PC-9 (cell line): ENCODE measurements around the gene CNP. TPM values are rescaled to one million over a fixed set of nuclear protein-coding genes. Genes with fewer than 3 reads are reported as not detected.

Source experiments
- BruUV-seq: library from RNA; stranded (reverse); fragments of 400-500 nt; replicated peaks from 2 replicates; lab custom pipeline; 2021; lab: Mats Ljungman, UMichigan
- CTCF ChIA-PET: fragments of 300-600 bp; sonication (Branson Sonifier 250); formaldehyde crosslinking; loops from one replicate; lab custom pipeline; 2022; ENCODE audit warnings: antibody characterized with exemption; lab: Charles Lee
- POLR2A ChIA-PET: fragments of 300-600 bp; sonication (Branson Sonifier 250); formaldehyde crosslinking; loops from one replicate; lab custom pipeline; 2022; ENCODE audit warnings: antibody characterized with exemption; ENCODE audit not compliant: unreplicated experiment; lab: Charles Lee
- DNase-seq, 2 experiments: peaks; one replicate each; pipeline versions ENCODE4 v3.0.0 to v3.0.0-alpha.2; 2015 to 2022; ENCODE audit warnings: mixed read lengths in 1 of 2
- H2AFZ ChIP-seq: fragments of 200-600 bp; sonication (generic); 2 replicates; pipeline ENCODE4 v1.8.1; 2017; ENCODE audit warnings: antibody characterized with exemption
- H3F3A ChIP-seq: fragments of 200-600 bp; sonication (generic); 2 replicates; pipeline ENCODE4 v1.8.1; 2017; ENCODE audit warnings: antibody characterized with exemption, mild to moderate bottlenecking, low read depth; ENCODE audit not compliant: insufficient read depth
- H3K27ac ChIP-seq: fragments of 200-600 bp; sonication (generic); 2 replicates; pipeline ENCODE4 v1.6.1; 2016; ENCODE audit warnings: mixed run types
- H3K27me3 ChIP-seq: fragments of 200-600 bp; sonication (generic); 2 replicates; pipeline ENCODE4 v1.6.1; 2016; ENCODE audit warnings: low read depth, mixed run types; ENCODE audit not compliant: insufficient read depth
- H3K36me3 ChIP-seq: fragments of 200-600 bp; sonication (generic); 2 replicates; pipeline ENCODE4 v1.6.1; 2016; ENCODE audit warnings: low read depth, mixed run types
- H3K4me1 ChIP-seq: fragments of 200-600 bp; sonication (generic); replicated peaks from 2 replicates; pipeline ENCODE4 v1.6.1; 2016; ENCODE audit warnings: mixed run types; ENCODE audit not compliant: insufficient read depth
- H3K4me2 ChIP-seq: fragments of 200-600 bp; sonication (generic); 2 replicates; pipeline ENCODE4 v1.6.1; 2017; ENCODE audit warnings: mixed run types
- H3K4me3 ChIP-seq: fragments of 200-600 bp; sonication (generic); 2 replicates; pipeline ENCODE4 v1.6.1; 2016; ENCODE audit warnings: mixed run types
- H3K79me2 ChIP-seq: fragments of 200-600 bp; sonication (generic); 2 replicates; pipeline ENCODE4 v1.6.1; 2017; ENCODE audit warnings: low read depth, mixed run types
- H3K9me2 ChIP-seq: fragments of 200-600 bp; sonication (generic); 2 replicates; pipeline ENCODE4 v1.8.1; 2017; ENCODE audit warnings: mild to moderate bottlenecking; ENCODE audit not compliant: insufficient read depth
- H3K9me3 ChIP-seq: fragments of 200-600 bp; sonication (generic); 2 replicates; pipeline ENCODE4 v1.8.1; 2016; ENCODE audit warnings: low read depth; ENCODE audit not compliant: insufficient read depth
- H4K20me1 ChIP-seq: fragments of 200-600 bp; sonication (generic); 2 replicates; pipeline ENCODE4 v1.8.1; 2017; ENCODE audit not compliant: insufficient read depth
- CTCF ChIP-seq: fragments of 200-600 bp; sonication (generic); conservative IDR thresholded peaks from 2 replicates; pipeline ENCODE4 v1.6.1; 2017; ENCODE audit warnings: mixed run types, antibody characterized with exemption, mild to moderate bottlenecking, moderate library complexity
- EZH2 ChIP-seq: fragments of 200-600 bp; sonication (generic); IDR thresholded peaks from 2 replicates; pipeline ENCODE4 v1.8.0; 2017; ENCODE audit warnings: antibody characterized with exemption, low read depth
- intact Hi-C: fragments of 100-400 bp; cut with micrococcal nuclease; formaldehyde crosslinking; loops from one replicate; pipeline ENCODE4 v1.10.0; 2022; ENCODE audit not compliant: unreplicated experiment
- total RNA-seq: library from RNA; stranded (reverse); gene quantifications from 2 replicates; pipeline ENCODE4 v1.2.3, GENCODE V29; 2021

The CNP gene
- total RNA-seq, 1 experiment from 2014 or later: 64.7 TPM

- no peak for TF ChIP-seq CTCF
- no peak for TF ChIP-seq EZH2
- ChIA-PET POLR2A (interaction anchor here (0.7 kb wide), 1 partner anchor 1531 kb away, joined by 4 read pairs; no protein-coding TSS in a partner anchor), CTCF (interaction anchor here (0.5 kb wide), 1 partner anchor 562 kb away, joined by 5 read pairs; no protein-coding TSS in a partner anchor)
- Histone ChIP-seq H3K9me2 (no peaks in the 10 kb centered on the region), H3K27ac (peak overlapping the region; percentile 64; the same call in 1 of the 2 replicates), H3K27me3 (no peaks in the 10 kb centered on the region), H3K4me2 (peak overlapping the region; percentile 94), H3F3A (peaks cover 34% of the 10 kb centered on the region), H3K36me3 (0 out of 2 replicates have a peak, but pooled peaks cover 6% of the 10 kb centered on the region), H3K4me1 (peaks cover 44% of the 10 kb centered on the region), H2AFZ (peak overlapping the region; percentile 90; the same call in 1 of the 2 replicates), H3K9me3 (no peaks in the 10 kb centered on the region), H3K79me2 (peaks cover 73% of the 10 kb centered on the region), H3K4me3 (peak overlapping the region; percentile 90), H4K20me1 (peaks cover 40% of the 10 kb centered on the region)
- intact Hi-C loops: no loop called here
- DNase-seq: no peak
- TSS peak; percentile 46 for BruUV-seq
Observed at GRCh38 chr17:42016411-42016831, 49.8 kb downstream of the CNP start.

- POLR2A ChIA-PET: interaction anchor here (0.9 to 1.9 kb wide), 2 partner anchors 51 to 98 kb away, joined by 4 to 35 read pairs; partner anchors contain the start of gene ACLY
- Histone ChIP-seq H3K4me3 (peak within 1 kb of the TSS; percentile 90), H2AFZ (peak within 1 kb of the TSS; percentile 90), H3K4me2 (peak within 1 kb of the TSS; percentile 94), H3K79me2 (peaks cover 69% of the 10 kb centered on the region), H3K27ac (peak within 1 kb of the TSS; percentile 64), H3F3A (peaks cover 32% of the 10 kb centered on the region), H3K36me3 (no peaks in the 10 kb centered on the region), H3K4me1 (peaks cover 38% of the 10 kb centered on the region), H3K9me3 (no peaks in the 10 kb centered on the region), H4K20me1 (peaks cover 32% of the 10 kb centered on the region), H3K27me3 (no peaks in the 10 kb centered on the region), H3K9me2 (no peaks in the 10 kb centered on the region)
- BruUV-seq: no TSS peak
- TF ChIP-seq EZH2 (no peak), CTCF (no peak)
- CTCF ChIA-PET: interaction anchor here (0.5 to 1.6 kb wide), 7 partner anchors 20 to 561 kb away, joined by 3 to 11 read pairs (median 5); no protein-coding TSS in a partner anchor
- intact Hi-C loops: no loop called here
- peak; percentile 80 to 81 for DNase-seq
Observed at GRCh38 chr17:42016941-42017865, 50.6 kb downstream of the CNP start, which contains the start of gene DNAJC7. Gene DNAJC7, minus strand, starts transcription at chr17:42017439. Its CDS starts 23 bp downstream, at chr17:42017416.

GRCh38 chr17:42017866-42018200, 51.2 kb downstream of the CNP start:
- no peaks in the 10 kb centered on the region for H3K36me3 ChIP-seq
- H3F3A ChIP-seq: peaks cover 33% of the 10 kb centered on the region
- H3K27ac ChIP-seq: peak overlapping the region; percentile 64
- H3K9me2 ChIP-seq: no peaks in the 10 kb centered on the region
- TSS peak; percentile 2 for BruUV-seq
- peak overlapping the region; percentile 94 for H3K4me2 ChIP-seq
- peaks cover 34% of the 10 kb centered on the region for H3K4me1 ChIP-seq
- H4K20me1 ChIP-seq: peaks cover 26% of the 10 kb centered on the region
- intact Hi-C loops: no loop called here
- peak overlapping the region; percentile 90 for H3K4me3 ChIP-seq
- POLR2A ChIA-PET: interaction anchor here (0.7 to 1.9 kb wide), 5 partner anchors 17 to 370 kb away, joined by 3 to 35 read pairs (median 4); partner anchors contain the start of genes ACLY and STAT3
- no peaks in the 10 kb centered on the region for H3K9me3 ChIP-seq
- peak overlapping the region; percentile 90 for H2AFZ ChIP-seq
- no peaks in the 10 kb centered on the region for H3K27me3 ChIP-seq
- CTCF ChIA-PET: interaction anchor here (0.6 to 1.6 kb wide), 4 partner anchors 31 to 243 kb away, joined by 3 to 11 read pairs (median 8); no protein-coding TSS in a partner anchor
- H3K79me2 ChIP-seq: peaks cover 63% of the 10 kb centered on the region
- TF ChIP-seq CTCF (no peak), EZH2 (no peak)
- no peak for DNase-seq
